ENCODE measurements around the gene DAP.
"Not testable (repeated sequence)": the region's sequence is repeated elsewhere in the genome, so short reads cannot be mapped to it uniquely, and the experiment has no call there.

The DAP gene

GRCh38 chr5:10733426-10733825, 27.6 kb downstream of the DAP start:
- FAIRE-seq = no peak

- no peak for FAIRE-seq
Measured at GRCh38 chr5:10731913-10732312, 29.1 kb downstream of the DAP start.

- no peak for FAIRE-seq
Measured at GRCh38 chr5:10730043-10730351, 31.0 kb downstream of the DAP start.

- no peak for FAIRE-seq
Measured at GRCh38 chr5:10729320-10730042, 31.6 kb downstream of the DAP start.

- FAIRE-seq = no peak
Measured at GRCh38 chr5:10728679-10729078, 32.4 kb downstream of the DAP start.

- FAIRE-seq = no peak
Measured at GRCh38 chr5:10727861-10728260, 33.2 kb downstream of the DAP start.

- FAIRE-seq = no peak
Measured at GRCh38 chr5:10726913-10727517, 34.0 kb downstream of the DAP start.

- FAIRE-seq = no peak
Measured at GRCh38 chr5:10726179-10726912, 34.7 kb downstream of the DAP start.

- FAIRE-seq = no peak
Measured at GRCh38 chr5:10725636-10726035, 35.4 kb downstream of the DAP start.

GRCh38 chr5:10724781-10725507, 36.1 kb downstream of the DAP start:
- FAIRE-seq = no peak

GRCh38 chr5:10723514-10723913, 37.5 kb downstream of the DAP start:
- FAIRE-seq = no peak

GRCh38 chr5:10720766-10721165, 40.3 kb downstream of the DAP start:
- FAIRE-seq = not testable (repeated sequence)

- FAIRE-seq = no peak
Measured at GRCh38 chr5:10719965-10720364, 41.1 kb downstream of the DAP start.

- not testable (repeated sequence) for FAIRE-seq
Measured at GRCh38 chr5:10718617-10719016, 42.4 kb downstream of the DAP start.

- FAIRE-seq = not testable (repeated sequence)
Measured at GRCh38 chr5:10716825-10717224, 44.2 kb downstream of the DAP start.

- FAIRE-seq = no peak
Measured at GRCh38 chr5:10715605-10716290, 45.3 kb downstream of the DAP start.

GRCh38 chr5:10712574-10713366, 48.3 kb downstream of the DAP start:
- no peak for FAIRE-seq

GRCh38 chr5:10711562-10711961, 49.5 kb downstream of the DAP start:
- FAIRE-seq = no peak

GRCh38 chr5:10710513-10711128, 50.4 kb downstream of the DAP start:
- no peak for FAIRE-seq

GRCh38 chr5:10709933-10710332, 51.1 kb downstream of the DAP start:
- FAIRE-seq = no peak

- no peak for FAIRE-seq
Measured at GRCh38 chr5:10709409-10709808, 51.6 kb downstream of the DAP start.

Measured in endometrium (tissue), 2 donors.